ENCODE results near the gene DENND5B. TPM values are rescaled to one million over a fixed set of nuclear protein-coding genes. Genes with fewer than 3 reads are reported as not detected.
"Not testable (repeated sequence)": the region's sequence is repeated elsewhere in the genome, so short reads cannot be mapped to it uniquely, and the experiment has no call there.

The DENND5B gene
- total RNA-seq, 2 donors from 2014 or later: 6.9 to 32.3 TPM

DNA sequence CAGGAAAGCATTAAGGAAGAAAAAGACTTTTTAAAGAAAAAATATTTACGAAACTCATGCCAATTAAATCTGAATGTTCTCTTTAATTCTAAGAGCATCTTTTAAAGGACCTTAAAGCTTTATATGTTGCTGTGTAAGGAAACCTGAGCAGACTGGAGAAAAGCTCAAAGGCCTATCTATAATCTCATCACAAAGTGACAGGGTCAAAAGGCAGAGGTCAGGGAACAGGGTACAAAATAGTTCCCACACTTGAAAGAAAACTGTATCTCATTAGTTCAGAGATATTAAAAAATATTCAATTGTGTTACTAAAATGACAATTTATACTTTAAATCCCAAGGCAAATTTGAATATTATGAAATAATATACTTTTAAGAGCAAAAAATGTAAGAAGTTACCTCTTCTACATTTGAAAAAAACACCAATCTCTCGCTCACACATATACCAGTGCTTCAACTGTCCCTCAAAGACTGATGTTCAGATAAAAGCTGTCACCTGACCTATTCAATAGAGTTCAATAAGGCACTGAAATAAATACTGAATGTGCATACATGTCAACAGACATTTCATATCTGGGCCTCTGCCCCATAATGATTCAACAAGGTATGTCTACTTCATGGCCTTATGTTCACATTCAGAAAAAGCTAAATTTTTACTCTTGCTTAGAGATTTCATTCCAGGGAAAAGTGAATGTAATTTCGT, 17.9 kb downstream of the DENND5B start:
- H3K4me3 ChIP-seq: no peak overlapping the region
- intact Hi-C loops (cut with DNase I): no loop called here
- no peaks in the 10 kb centered on the region for H3K4me1 ChIP-seq (replicated peaks)
- WGBS: 96% methylated on average over 3 of the region's 3 CpGs
- no peak for DNase-seq (ENCODE audit: low spot score)
- H3K27ac ChIP-seq: no peak overlapping the region
- H3K27me3 ChIP-seq (replicated peaks; ENCODE audit: insufficient read depth): no peaks in the 10 kb centered on the region
- H3K9me3 ChIP-seq: no peaks in the 10 kb centered on the region
- no peaks in the 10 kb centered on the region for H3K36me3 ChIP-seq
- TF ChIP-seq POLR2AphosphoS5 (IDR thresholded peaks at IDR 0.05): no peak

GRCh38 chr12:31570880-31571279, 20.1 kb downstream of the DENND5B start:
- WGBS: 67% methylated on average over 5 of the region's 5 CpGs
- no peaks in the 10 kb centered on the region for H3K9me3 ChIP-seq
- H3K4me1 ChIP-seq (replicated peaks): no peaks in the 10 kb centered on the region
- TF ChIP-seq POLR2A (IDR thresholded peaks at IDR 0.05): no peak
- no peak for TF ChIP-seq POLR2AphosphoS5 (IDR thresholded peaks at IDR 0.05)
- TF ChIP-seq, protein P1, sequence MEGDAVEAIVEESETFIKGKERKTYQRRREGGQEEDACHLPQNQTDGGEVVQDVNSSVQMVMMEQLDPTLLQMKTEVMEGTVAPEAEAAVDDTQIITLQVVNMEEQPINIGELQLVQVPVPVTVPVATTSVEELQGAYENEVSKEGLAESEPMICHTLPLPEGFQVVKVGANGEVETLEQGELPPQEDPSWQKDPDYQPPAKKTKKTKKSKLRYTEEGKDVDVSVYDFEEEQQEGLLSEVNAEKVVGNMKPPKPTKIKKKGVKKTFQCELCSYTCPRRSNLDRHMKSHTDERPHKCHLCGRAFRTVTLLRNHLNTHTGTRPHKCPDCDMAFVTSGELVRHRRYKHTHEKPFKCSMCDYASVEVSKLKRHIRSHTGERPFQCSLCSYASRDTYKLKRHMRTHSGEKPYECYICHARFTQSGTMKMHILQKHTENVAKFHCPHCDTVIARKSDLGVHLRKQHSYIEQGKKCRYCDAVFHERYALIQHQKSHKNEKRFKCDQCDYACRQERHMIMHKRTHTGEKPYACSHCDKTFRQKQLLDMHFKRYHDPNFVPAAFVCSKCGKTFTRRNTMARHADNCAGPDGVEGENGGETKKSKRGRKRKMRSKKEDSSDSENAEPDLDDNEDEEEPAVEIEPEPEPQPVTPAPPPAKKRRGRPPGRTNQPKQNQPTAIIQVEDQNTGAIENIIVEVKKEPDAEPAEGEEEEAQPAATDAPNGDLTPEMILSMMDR (IDR thresholded peaks at IDR 0.05): no peak
- no peaks in the 10 kb centered on the region for H3K36me3 ChIP-seq
- no peak for DNase-seq (ENCODE audit: low spot score)
- no peak overlapping the region for H3K4me3 ChIP-seq
- intact Hi-C loops (cut with DNase I): no loop called here
- H3K27me3 ChIP-seq (replicated peaks; ENCODE audit: insufficient read depth): no peaks in the 10 kb centered on the region
- H3K27ac ChIP-seq: no peak overlapping the region

DNA sequence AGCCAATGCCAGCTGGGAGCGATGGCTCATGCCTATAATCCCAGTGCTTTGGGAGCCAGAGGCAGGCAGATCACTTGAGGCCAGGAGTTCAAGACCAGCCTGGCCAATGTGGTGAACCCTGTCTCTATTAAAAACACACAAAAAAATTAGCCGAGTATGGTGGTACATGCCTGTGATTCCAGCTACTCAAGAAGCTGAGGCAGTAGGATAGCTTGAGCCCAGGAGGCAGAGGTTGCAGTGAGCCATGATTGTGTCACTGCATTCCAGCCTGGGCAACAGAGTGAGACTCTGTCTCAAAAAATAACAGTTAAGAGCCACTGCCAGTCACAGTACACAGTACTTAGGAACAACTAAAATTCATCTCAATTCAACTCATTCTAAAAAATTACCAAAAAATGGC, 21.4 kb downstream of the DENND5B start:
- H3K4me1 ChIP-seq (replicated peaks); H3K9me3 ChIP-seq; H3K4me3 ChIP-seq; H3K27ac ChIP-seq; H3K36me3 ChIP-seq; DNase-seq (ENCODE audit: low spot score); intact Hi-C loops (cut with DNase I); H3K27me3 ChIP-seq (replicated peaks; ENCODE audit: insufficient read depth): not testable (repeated sequence)
- WGBS: 97% methylated on average over 2 of the region's 2 CpGs

DNA sequence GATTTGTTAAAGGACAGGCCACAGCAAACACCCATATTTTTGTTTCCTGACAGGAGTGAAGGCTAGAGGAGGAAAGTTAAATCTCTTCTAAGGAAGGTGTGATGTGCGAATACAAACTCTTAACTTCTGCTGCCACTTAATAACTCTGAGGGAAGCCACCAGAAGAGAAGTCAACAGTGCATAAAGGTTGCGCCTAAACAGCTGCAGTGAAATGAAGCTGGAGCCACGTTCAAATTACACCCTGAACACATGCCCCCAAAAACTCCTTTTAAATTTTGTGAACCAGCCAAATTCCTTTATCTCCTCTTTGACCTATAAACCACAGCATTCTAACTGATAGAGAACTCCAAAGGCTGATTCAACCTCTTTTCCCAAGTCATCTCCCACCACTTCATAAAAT, 22.4 kb downstream of the DENND5B start:
- no peaks in the 10 kb centered on the region for H3K27me3 ChIP-seq (replicated peaks; ENCODE audit: insufficient read depth)
- H3K4me1 ChIP-seq (replicated peaks): no peaks in the 10 kb centered on the region
- 83% methylated on average over 3 of the region's 3 CpGs for WGBS
- intact Hi-C loops (cut with DNase I): no loop called here
- no peaks in the 10 kb centered on the region for H3K36me3 ChIP-seq
- no peak overlapping the region for H3K27ac ChIP-seq
- no peaks in the 10 kb centered on the region for H3K9me3 ChIP-seq
- H3K4me3 ChIP-seq: no peak overlapping the region
- TF ChIP-seq POLR2AphosphoS5 (IDR thresholded peaks at IDR 0.05) (no peak), POLR2A (IDR thresholded peaks at IDR 0.05) (no peak)
- TF ChIP-seq, protein P1 (IDR thresholded peaks at IDR 0.05): no peak
- no peak for DNase-seq (ENCODE audit: low spot score)

DNA sequence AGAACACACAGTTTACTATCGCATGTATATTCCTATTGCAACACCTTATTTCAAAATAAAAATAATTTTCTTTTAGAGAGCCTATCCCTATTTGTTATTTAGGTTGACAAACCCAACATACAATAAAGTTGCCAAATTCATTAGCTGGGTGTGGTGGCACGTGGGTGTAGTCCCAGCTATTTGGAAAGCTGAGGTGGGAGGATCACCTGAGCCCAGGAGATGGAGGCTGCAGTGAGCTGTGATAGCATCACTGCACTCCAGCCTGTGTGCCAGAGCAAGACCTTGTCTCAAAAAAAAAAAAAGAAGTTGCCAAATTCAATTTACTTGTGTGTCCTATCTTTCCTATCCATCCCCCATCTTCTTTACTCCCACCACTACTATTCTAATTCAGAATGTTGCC, 23.9 kb downstream of the DENND5B start:
- Histone ChIP-seq H3K27ac (no peak overlapping the region), H3K4me1 (replicated peaks) (no peaks in the 10 kb centered on the region), H3K4me3 (no peak overlapping the region), H3K9me3 (no peaks in the 10 kb centered on the region), H3K27me3 (replicated peaks; ENCODE audit: insufficient read depth) (no peaks in the 10 kb centered on the region), H3K36me3 (no peaks in the 10 kb centered on the region)
- no peak for TF ChIP-seq POLR2A (IDR thresholded peaks at IDR 0.05)
- TF ChIP-seq, protein P1 (IDR thresholded peaks at IDR 0.05): no peak
- TF ChIP-seq POLR2AphosphoS5 (IDR thresholded peaks at IDR 0.05): no peak
- 86% methylated on average over 2 of the region's 2 CpGs for WGBS
- intact Hi-C loops (cut with DNase I): no loop called here
- no peak for DNase-seq (ENCODE audit: low spot score)

- Histone ChIP-seq H3K9me3 (no peaks in the 10 kb centered on the region), H3K36me3 (no peaks in the 10 kb centered on the region), H3K27ac (no peak overlapping the region), H3K4me1 (replicated peaks) (no peaks in the 10 kb centered on the region), H3K27me3 (replicated peaks; ENCODE audit: insufficient read depth) (no peaks in the 10 kb centered on the region), H3K4me3 (no peak overlapping the region)
- intact Hi-C loops (cut with DNase I): no loop called here
- TF ChIP-seq, protein P1 (IDR thresholded peaks at IDR 0.05): no peak
- TF ChIP-seq POLR2AphosphoS5 (IDR thresholded peaks at IDR 0.05): no peak
- no peak for TF ChIP-seq POLR2A (IDR thresholded peaks at IDR 0.05)
- DNase-seq (ENCODE audit: low spot score): no peak
- WGBS: 91% methylated on average over 2 of the region's 2 CpGs
Measured at GRCh38 chr12:31566547-31566946, 24.4 kb downstream of the DENND5B start.
